PC-3 (cell line): ENCODE results near the gene CFAP57. TPM values are rescaled to one million over a fixed set of nuclear protein-coding genes. Genes with fewer than 3 reads are reported as not detected.

Source experiments
- ATAC-seq: fragments of 200-7000 bp; cut with Tn5 transposase; 2 replicates; pipeline ENCODE4 v1.9.1; 2020; ENCODE audit warnings: mild to moderate bottlenecking, moderate library complexity
- BruUV-seq: library from RNA; stranded (reverse); fragments of 400-500 nt; replicated peaks from 2 replicates; lab custom pipeline; 2021; lab: Mats Ljungman, UMichigan
- CTCF ChIA-PET: fragments of 300-600 bp; sonication (Branson Sonifier 250); formaldehyde crosslinking; loops from one replicate; lab custom pipeline; 2022; ENCODE audit warnings: antibody characterized with exemption; lab: Charles Lee
- POLR2A ChIA-PET: fragments of 300-600 bp; sonication (Branson Sonifier 250); formaldehyde crosslinking; loops from one replicate; lab custom pipeline; 2022; ENCODE audit warnings: antibody characterized with exemption; ENCODE audit not compliant: unreplicated experiment; lab: Charles Lee
- DNase-seq: peaks from one replicate; pipeline ENCODE4 v3.0.0-alpha.2; 2015
- H2AFZ ChIP-seq: fragments of 300-600 bp; sonication (generic); 2 replicates; pipeline ENCODE4 v1.6.0; 2016; ENCODE audit warnings: antibody characterized with exemption, low read length
- H3F3A ChIP-seq: fragments of 300-600 bp; sonication (generic); one replicate; pipeline ENCODE4 v1.6.0; 2017; ENCODE audit warnings: antibody characterized with exemption, low read length, control low read depth, mild to moderate bottlenecking; ENCODE audit not compliant: unreplicated experiment
- H3K27ac ChIP-seq: fragments of 300-600 bp; sonication (generic); 2 replicates; pipeline ENCODE4 v1.5.1; 2016; ENCODE audit warnings: mild to moderate bottlenecking, low read length
- H3K27me3 ChIP-seq: fragments of 300-600 bp; sonication (generic); 2 replicates; pipeline ENCODE4 v1.6.1; 2016; ENCODE audit warnings: low read length, mixed read lengths
- H3K36me3 ChIP-seq: fragments of 300-600 bp; sonication (generic); 2 replicates; pipeline ENCODE4 v1.6.1; 2016; ENCODE audit warnings: low read depth, mixed run types, low read length, mixed read lengths
- H3K4me1 ChIP-seq: fragments of 300-600 bp; sonication (generic); 2 replicates; pipeline ENCODE4 v1.5.1; 2016; ENCODE audit warnings: low read length; ENCODE audit not compliant: insufficient read depth
- H3K4me2 ChIP-seq: fragments of 300-600 bp; sonication (generic); 2 replicates; pipeline ENCODE4 v1.6.0; 2016; ENCODE audit warnings: low read length
- H3K4me3 ChIP-seq: fragments of 300-600 bp; sonication (generic); 2 replicates; pipeline ENCODE4 v1.5.1; 2016; ENCODE audit warnings: mild to moderate bottlenecking, low read length, mixed read lengths
- H3K79me2 ChIP-seq: fragments of 300-600 bp; sonication (generic); 2 replicates; pipeline ENCODE4 v1.6.1; 2017; ENCODE audit warnings: low read length, mixed read lengths
- H3K9ac ChIP-seq: fragments of 300-600 bp; sonication (generic); 2 replicates; pipeline ENCODE4 v1.6.0; 2016; ENCODE audit warnings: mild to moderate bottlenecking, low read length
- H3K9me2 ChIP-seq: fragments of 300-600 bp; sonication (generic); replicated peaks from 2 replicates; pipeline ENCODE4 v1.6.1; 2016; ENCODE audit warnings: mixed run types, low read length, mixed read lengths
- H3K9me3 ChIP-seq: fragments of 300-600 bp; sonication (generic); 2 replicates; pipeline ENCODE4 v1.6.1; 2016; ENCODE audit warnings: low read length, mixed read lengths
- H4K20me1 ChIP-seq: fragments of 300-600 bp; sonication (generic); 2 replicates; pipeline ENCODE4 v1.6.1; 2016; ENCODE audit warnings: low read length, mixed read lengths
- EZH2 ChIP-seq: fragments of 300-600 bp; sonication (generic); IDR thresholded peaks from one replicate; pipeline ENCODE4 v1.6.1; 2017; ENCODE audit warnings: antibody characterized with exemption, mild to moderate bottlenecking, low read length; ENCODE audit not compliant: unreplicated experiment
- EZH2phosphoT487 ChIP-seq: fragments of 300-600 bp; sonication (generic); IDR thresholded peaks from 2 replicates; pipeline ENCODE4 v1.6.1; 2018; ENCODE audit warnings: mild to moderate bottlenecking, antibody characterized with exemption, low read length, borderline replicate concordance
- intact Hi-C: fragments of 100-400 bp; cut with micrococcal nuclease; formaldehyde crosslinking; loops from 2 replicates; pipeline ENCODE4 v1.9.0; 2023
- total RNA-seq: library from RNA; depleted of rRNA; stranded (reverse); fragments of >200 nt; gene quantifications from 2 replicates; pipeline ENCODE4 v1.2.3, GENCODE V29; 2014
- TF ChIP-seq, protein P1 (sequence below): fragments of 300-600 bp; sonication (generic); conservative IDR thresholded peaks from 2 replicates; pipeline ENCODE4 v1.5.1; 2017; ENCODE audit warnings: antibody characterized with exemption, low read depth, mild to moderate bottlenecking, low read length

Gene CFAP57
- total RNA-seq, 1 experiment from 2014 or later, result 1.2 TPM

DNA sequence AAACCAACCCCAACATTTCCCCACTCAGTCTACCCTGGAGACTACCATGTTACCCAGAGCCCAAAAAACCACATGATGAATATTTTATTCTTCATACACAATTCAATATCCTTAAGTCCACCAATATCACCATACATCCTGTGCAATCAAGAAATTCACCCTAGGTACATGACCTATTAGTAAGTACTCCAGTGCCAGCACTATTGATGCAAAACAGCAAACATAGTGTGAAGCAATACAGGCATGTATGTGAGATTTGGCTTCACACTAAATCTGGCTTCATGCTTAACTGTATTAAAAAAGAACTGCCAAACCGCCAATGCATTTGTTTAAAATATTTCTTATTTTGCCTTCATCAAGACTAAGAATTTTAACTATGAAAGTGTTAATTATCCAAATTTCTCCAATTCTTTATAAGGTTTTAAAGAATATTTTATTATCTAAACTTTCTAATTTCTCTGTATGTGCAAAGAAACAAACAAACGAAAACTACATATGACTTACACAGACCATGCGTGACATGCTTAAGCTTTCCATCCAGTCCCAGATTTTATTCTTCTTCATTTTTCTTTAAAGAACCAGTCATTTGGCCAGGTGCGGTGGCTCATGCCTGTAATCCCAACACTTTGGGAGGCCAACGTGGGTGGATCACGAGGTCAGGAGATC, 75.3 kb downstream of the CFAP57 start:
- Histone ChIP-seq H3K4me1 (no peaks in the 10 kb centered on the region), H3K36me3 (no peaks in the 10 kb centered on the region), H3F3A (no peaks in the 10 kb centered on the region), H4K20me1 (no peaks in the 10 kb centered on the region), H2AFZ (no peak overlapping the region), H3K79me2 (no peaks in the 10 kb centered on the region), H3K27ac (no peak overlapping the region), H3K27me3 (no peaks in the 10 kb centered on the region), H3K4me3 (no peak overlapping the region), H3K9me3 (peaks cover 28% of the 10 kb centered on the region), H3K9me2 (no peaks in the 10 kb centered on the region), H3K9ac (no peak overlapping the region), H3K4me2 (no peak overlapping the region)
- POLR2A ChIA-PET, result no interaction called here
- no peak for ATAC-seq
- intact Hi-C loops, result no loop called here
- CTCF ChIA-PET, result no interaction called here
- TF ChIP-seq, protein P1, sequence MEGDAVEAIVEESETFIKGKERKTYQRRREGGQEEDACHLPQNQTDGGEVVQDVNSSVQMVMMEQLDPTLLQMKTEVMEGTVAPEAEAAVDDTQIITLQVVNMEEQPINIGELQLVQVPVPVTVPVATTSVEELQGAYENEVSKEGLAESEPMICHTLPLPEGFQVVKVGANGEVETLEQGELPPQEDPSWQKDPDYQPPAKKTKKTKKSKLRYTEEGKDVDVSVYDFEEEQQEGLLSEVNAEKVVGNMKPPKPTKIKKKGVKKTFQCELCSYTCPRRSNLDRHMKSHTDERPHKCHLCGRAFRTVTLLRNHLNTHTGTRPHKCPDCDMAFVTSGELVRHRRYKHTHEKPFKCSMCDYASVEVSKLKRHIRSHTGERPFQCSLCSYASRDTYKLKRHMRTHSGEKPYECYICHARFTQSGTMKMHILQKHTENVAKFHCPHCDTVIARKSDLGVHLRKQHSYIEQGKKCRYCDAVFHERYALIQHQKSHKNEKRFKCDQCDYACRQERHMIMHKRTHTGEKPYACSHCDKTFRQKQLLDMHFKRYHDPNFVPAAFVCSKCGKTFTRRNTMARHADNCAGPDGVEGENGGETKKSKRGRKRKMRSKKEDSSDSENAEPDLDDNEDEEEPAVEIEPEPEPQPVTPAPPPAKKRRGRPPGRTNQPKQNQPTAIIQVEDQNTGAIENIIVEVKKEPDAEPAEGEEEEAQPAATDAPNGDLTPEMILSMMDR, result no peak
- no peak for TF ChIP-seq EZH2phosphoT487
- TF ChIP-seq EZH2, result no peak
- no peak for DNase-seq
- no TSS peak for BruUV-seq

DNA sequence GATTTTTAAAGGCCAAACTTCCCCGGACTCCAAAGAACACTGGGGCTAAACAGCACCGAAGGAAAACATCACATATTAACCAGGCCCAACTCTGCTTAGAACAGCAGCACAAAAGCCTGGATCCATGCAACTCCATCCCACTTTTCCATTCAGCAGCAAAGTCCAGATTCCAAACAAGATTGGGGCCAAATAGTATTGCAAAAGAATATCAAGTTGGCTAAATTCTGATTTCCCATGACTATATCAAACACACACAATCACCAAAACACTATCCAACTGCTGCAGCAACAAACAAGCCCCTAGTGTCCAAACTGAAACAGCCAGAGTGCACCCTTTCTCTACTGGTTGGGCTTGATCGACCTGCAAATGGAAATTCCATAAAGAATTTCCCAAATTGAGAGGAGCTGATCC, 78.2 kb downstream of the CFAP57 start:
- DNase-seq, result no peak
- no TSS peak for BruUV-seq
- POLR2A ChIA-PET, result no interaction called here
- no peak for ATAC-seq
- Histone ChIP-seq H3K36me3 (no peaks in the 10 kb centered on the region), H3K79me2 (no peaks in the 10 kb centered on the region), H3K4me1 (no peaks in the 10 kb centered on the region), H2AFZ (no peak overlapping the region), H3K9me3 (peaks cover 28% of the 10 kb centered on the region), H3K4me3 (no peak overlapping the region), H3K9ac (no peak overlapping the region), H3F3A (no peaks in the 10 kb centered on the region), H4K20me1 (no peaks in the 10 kb centered on the region), H3K9me2 (no peaks in the 10 kb centered on the region), H3K27me3 (no peaks in the 10 kb centered on the region), H3K27ac (no peak overlapping the region), H3K4me2 (no peak overlapping the region)
- TF ChIP-seq, protein P1, result no peak
- TF ChIP-seq EZH2 (no peak), EZH2phosphoT487 (no peak)
- intact Hi-C loops, result no loop called here
- CTCF ChIA-PET, result no interaction called here

DNA sequence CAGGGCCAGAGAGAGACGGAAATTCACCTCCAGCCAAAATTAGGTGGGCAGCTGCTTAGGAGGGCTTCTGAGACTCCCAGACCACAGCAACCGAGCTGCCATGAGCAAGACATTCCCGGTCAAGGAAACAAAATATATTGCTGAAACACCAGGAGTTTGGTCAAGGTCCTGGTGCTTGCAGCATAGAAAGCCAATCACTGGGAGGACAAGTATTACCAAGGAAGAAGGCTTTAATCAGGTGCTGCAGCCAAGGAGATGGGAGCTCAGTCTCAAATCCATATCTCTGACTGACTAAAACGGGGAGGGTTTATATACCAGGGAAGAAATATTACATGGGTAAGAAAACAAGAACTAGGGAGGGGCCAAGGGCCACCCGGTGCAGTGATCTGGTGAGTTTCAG, 78.9 kb downstream of the CFAP57 start:
- TF ChIP-seq, protein P1, result no peak
- TF ChIP-seq EZH2phosphoT487, result no peak
- TF ChIP-seq EZH2, result no peak
- Histone ChIP-seq H3K36me3 (no peaks in the 10 kb centered on the region), H3K9ac (no peak overlapping the region), H3K9me2 (no peaks in the 10 kb centered on the region), H3K4me3 (no peak overlapping the region), H3K27me3 (no peaks in the 10 kb centered on the region), H3K27ac (no peak overlapping the region), H3F3A (no peaks in the 10 kb centered on the region), H2AFZ (no peak overlapping the region), H3K9me3 (peaks cover 22% of the 10 kb centered on the region), H3K4me1 (no peaks in the 10 kb centered on the region), H3K79me2 (no peaks in the 10 kb centered on the region), H4K20me1 (no peaks in the 10 kb centered on the region), H3K4me2 (no peak overlapping the region)
- ChIA-PET POLR2A (no interaction called here), CTCF (no interaction called here)
- no TSS peak for BruUV-seq
- intact Hi-C loops, result no loop called here
- DNase-seq (no peak), ATAC-seq (no peak)
